Stimulated activated CD8-positive, alpha-beta memory T cell treated with anti-CD3 and anti-CD28 coated beads, Interleukin-7, amount 100 ng/mL, for 1 hour (primary cell): ENCODE measurements around the gene FGGY.

Experiments
- DNase-seq, 2 donors: peaks; one replicate each; pipeline ENCODE4 v3.0.0-alpha.2; 2020; ENCODE audit warnings: low read depth in 2 of 2

FGGY gene

DNA sequence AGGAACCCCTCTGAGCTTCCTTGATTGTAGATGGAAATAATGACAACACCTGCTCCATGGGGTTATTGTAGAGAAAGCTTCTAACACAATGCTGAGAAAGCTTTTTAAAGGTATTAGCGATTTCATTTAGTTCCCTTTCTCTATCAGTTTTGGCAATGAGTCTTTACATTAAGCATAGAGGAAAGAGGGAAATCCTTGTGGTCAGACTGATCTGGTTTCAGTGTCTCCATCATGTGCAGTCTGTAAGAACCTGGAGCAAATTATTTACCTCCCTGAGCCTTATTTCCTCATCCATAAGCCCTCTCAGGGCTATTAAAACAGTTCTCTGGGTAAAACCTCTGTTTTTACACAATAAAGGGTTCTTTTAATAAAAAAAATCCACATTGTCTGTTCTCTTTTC lies 87.5 kb downstream of the FGGY start:
- no peak for DNase-seq

DNA sequence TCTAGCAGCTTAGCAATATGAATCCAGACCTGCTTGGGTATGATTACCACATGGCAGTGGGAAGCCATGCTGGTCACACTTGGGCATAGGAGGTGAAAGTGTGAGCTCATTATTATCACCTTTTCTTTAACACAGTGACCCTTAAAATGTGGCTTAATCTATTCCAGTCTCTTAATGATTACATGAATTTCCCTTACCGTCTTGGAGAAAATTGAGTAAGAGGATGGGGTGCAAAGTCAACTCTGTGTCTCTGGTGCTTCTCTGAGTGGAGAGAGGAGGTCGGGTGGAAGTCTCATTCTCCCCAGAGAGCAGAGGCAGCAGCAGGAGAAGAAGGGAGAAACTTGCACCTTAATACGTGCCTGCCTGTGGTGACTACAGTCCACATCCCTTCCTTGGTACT lies 91.3 kb downstream of the FGGY start:
- DNase-seq, result no peak

GRCh38 chr1:59389847-59390246 lies 93.0 kb downstream of the FGGY start:
- no peak for DNase-seq

GRCh38 chr1:59390307-59390706 lies 93.4 kb downstream of the FGGY start:
- no peak for DNase-seq

DNA sequence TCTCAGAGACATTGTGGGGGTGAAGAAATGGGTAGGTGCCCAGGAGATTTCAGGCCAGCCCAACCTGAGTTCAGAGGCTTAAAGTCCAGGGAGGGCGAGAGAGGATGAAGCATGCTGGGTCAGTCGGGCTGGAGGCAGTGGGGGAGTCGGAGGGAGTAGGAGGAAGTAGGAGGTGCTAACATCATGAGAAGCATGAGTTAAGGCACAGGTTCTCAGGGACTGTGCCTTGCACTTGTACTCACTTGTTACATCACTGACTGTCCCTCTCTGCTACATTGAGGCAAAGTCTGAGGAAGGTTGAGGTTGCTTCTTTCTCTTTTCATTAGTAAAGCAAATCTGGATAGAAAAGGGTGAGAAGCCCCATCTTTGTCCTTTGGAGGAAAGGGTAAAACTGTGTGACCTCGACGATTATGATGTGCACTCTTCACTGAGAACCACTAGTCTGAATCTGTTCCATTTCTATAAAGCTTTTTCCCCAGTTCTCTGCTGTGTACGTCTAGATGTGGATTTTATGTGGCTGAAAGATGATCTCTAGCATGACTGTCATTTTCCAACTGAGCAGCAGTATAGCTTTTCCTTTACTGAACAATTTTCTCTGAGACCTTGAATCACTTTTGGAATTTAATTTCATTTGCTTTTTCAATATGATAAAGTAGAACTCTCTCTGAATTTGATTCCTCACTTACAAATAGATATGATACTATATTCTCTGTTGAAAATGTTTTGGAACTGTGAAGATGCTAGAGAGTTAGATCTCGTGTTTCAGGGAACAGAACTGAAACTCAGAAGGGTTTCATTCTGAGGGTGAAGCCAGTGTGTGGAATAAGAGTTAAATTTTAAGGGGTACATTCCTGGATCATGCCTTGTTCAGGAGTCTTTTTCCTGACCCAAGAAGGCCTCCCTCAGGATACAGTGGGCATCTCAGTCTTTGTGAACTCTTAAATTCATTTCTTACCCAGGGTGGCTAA lies 94.6 kb downstream of the FGGY start:
- DNase-seq, result no peak

- no peak for DNase-seq
These were observed 96.6 kb downstream of the FGGY start for GRCh38 chr1:59393211-59394180.

DNA sequence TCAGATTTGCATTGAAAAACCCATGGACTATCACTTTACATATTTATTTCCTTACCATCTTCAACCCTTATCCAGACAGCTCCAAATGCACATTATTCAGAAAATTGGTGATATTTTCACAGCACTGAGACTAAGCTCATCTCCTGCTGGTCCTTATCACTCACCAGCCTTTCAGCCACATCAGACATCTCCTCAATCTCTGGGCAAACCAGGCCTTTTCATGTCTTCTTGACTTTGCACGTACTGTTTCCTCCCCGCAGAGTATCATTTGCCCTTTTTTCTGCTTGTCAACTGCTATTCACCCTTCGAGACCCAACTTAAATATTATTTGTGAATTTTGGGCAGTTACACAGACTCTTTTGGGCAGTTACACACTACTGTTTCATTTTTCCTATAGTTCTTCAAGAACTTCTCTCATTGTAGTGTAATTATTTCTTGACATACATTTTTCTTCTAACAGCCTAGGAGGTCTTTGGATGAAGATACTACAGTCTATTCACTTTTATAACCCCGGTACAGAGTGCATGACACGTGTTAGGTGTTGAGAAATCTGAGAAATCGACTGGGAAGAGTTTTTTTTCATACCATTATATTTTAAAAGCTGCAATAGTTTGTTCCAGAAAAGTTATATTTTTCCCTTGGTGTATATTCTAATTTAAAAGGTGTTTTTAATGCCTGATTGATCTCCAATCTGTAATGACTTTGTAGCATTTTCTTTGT lies 98.0 kb downstream of the FGGY start:
- no peak for DNase-seq

- no peak for DNase-seq
These were observed 99.5 kb downstream of the FGGY start for GRCh38 chr1:59396387-59396786.

GRCh38 chr1:59397139-59397858 lies 100.4 kb downstream of the FGGY start:
- DNase-seq, result no peak

DNA sequence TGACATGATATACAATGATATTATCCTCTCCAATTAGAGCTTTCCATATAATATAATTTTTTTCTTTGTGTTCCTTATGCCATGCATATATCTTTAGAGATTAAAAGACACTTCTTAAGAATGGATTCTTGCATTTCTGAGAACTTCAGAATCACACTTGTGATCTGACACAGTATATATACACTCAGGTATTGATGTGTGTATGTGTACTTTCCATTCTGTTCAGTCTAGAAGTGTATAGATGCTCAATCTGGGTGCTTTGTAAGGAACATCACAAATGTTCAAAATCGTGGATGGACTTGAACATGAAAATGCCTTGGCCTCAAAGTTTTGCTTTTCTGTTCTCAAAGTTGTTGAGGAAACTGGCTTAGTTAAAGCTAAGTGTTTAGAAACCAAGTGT lies 102.7 kb downstream of the FGGY start:
- no peak for DNase-seq

- no peak for DNase-seq
These were observed 104.7 kb downstream of the FGGY start for GRCh38 chr1:59401581-59401980.

- DNase-seq, result no peak
These were observed 107.9 kb downstream of the FGGY start for GRCh38 chr1:59404796-59405195.

GRCh38 chr1:59406437-59407164 lies 109.7 kb downstream of the FGGY start:
- DNase-seq, result no peak

- DNase-seq, result no peak
These were observed 111.8 kb downstream of the FGGY start for GRCh38 chr1:59408608-59409240.

DNA sequence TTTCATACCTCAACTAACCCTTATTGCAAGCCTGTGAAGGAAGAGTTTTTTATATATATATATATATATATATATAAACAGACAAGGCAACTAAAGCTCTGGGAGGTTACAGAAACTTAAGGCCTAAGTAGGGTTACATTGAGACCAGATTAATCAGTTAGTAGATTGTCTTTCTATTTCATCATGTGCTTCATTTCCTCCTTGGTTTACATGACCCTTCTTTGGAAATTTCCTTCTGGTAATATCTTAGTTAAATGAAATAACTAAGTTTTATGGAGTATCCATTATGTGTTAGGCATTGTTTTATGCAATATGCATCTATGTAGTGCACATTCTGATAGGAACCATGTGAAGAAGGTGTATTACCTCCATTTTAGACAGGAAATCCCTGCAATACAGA lies 112.7 kb downstream of the FGGY start:
- no peak for DNase-seq

GRCh38 chr1:59409986-59410385 lies 113.1 kb downstream of the FGGY start:
- no peak for DNase-seq

GRCh38 chr1:59410457-59410856 lies 113.6 kb downstream of the FGGY start:
- no peak for DNase-seq

DNA sequence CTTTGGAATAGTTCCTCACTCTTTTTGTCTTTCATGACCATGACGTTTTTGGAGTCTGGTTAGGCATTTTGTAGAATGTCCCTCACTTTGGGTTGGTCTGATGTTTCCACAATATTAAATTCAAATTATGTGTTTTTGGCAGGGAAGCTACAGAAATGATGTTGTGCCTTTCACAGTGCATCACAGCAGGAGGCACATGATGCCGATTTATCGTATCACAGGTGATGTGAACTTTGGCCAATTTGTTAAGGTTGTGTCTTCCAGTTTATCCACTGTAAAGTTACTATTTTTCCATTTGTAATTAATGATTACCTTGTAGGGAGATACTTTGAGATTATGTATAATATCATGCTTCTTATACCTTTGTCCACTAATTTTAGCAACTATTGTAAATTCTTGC lies 114.3 kb downstream of the FGGY start:
- DNase-seq, result no peak

DNA sequence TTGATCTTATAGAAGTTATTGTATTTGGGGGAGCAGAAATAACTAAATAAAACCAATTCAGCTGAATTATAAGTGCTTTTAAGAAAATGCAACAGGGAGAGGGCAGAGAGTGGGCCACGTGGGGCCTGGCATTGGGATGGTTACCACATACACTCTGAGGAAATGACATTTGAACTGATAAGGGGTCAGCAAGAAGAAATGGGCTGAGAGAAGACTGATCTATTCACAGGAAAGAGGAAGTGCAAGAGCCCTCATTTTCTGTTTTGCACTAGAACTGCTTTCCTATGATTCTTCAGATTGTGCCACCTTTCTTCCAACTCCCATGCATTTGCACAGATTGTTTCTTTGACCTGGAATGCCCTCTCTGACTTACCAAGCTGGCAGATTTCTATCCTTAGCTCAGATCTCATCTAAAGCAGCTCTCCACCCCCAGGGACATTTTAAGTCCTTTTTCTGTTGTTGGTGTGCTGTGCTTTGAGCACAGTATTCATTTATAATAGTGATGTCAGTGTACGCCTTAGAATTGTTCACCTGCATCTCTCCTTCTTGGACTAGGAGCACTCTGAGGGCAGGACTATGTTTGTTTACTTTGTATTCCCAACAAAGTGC lies 115.9 kb downstream of the FGGY start:
- DNase-seq, result no peak

DNA sequence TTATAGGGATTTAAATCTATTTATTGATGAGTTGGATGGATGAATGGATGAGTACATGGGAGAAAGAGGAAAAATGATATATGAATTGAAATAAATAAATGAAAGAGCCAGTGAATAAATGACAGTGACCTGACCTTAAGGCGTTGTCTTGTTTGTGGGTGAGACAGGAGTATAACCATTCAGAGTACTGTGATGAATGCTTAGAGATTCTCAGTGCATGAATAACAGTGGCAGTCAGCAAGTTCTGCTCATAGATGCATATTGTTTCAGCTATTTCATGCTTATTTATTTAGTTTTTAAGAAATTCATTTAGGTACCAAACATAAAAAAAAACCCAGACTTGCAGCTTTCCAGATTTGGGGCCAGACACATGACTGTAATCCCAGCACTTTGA lies 116.4 kb downstream of the FGGY start:
- no peak for DNase-seq
